AG04450 (cell line): ENCODE data around the gene TPP1. TPM values are rescaled to one million over a fixed set of nuclear protein-coding genes. Genes with fewer than 3 reads are reported as not detected.

ENCODE experiments used
- CTCF ChIA-PET: fragments of 300-600, 350-600 bp; formaldehyde crosslinking; extraction: SDS; loops from one replicate; lab custom pipeline; 2022; ENCODE audit warnings: antibody characterized with exemption, inconsistent platforms; lab: Charles Lee
- POLR2A ChIA-PET: fragments of 350-600 bp; formaldehyde crosslinking; extraction: SDS; loops from one replicate; lab custom pipeline; 2021; ENCODE audit warnings: antibody characterized with exemption, inconsistent platforms; lab: Yijun Ruan, JAX
- DNase-seq: peaks from one replicate; pipeline ENCODE4 v3.0.0-alpha.2; 2011; ENCODE audit warnings: low read depth, low spot score
- H3K27ac ChIP-seq: one replicate; pipeline ENCODE4 v1.5.1; 2012; ENCODE audit warnings: low read depth, low read length, control low read depth
- H3K27me3 ChIP-seq: one replicate; pipeline ENCODE4 v1.6.0; 2012; ENCODE audit warnings: low read length; ENCODE audit not compliant: control insufficient read depth, insufficient read depth
- H3K4me3 ChIP-seq: 2 replicates; pipeline ENCODE4 v1.5.1; 2011; ENCODE audit warnings: mild to moderate bottlenecking, low read depth, low read length, control low read depth
- H3K9me3 ChIP-seq: 2 replicates; pipeline ENCODE4 v1.5.1; 2012; ENCODE audit warnings: low read length; ENCODE audit not compliant: control insufficient read depth, insufficient read depth
- polyA plus RNA-seq: library from polyadenylated mRNA; depleted of rRNA; stranded (reverse); fragments of >200 nt; gene quantifications from 2 replicates; pipeline ENCODE4 v1.2.3, GENCODE V29; 2011
- TF ChIP-seq, protein P1 (sequence below): IDR thresholded peaks from 2 replicates; pipeline ENCODE4 v1.5.1; 2011; ENCODE audit warnings: low read depth, low read length, control low read depth, inconsistent platforms

Gene TPP1
- polyA plus RNA-seq, 1 experiment: 152 TPM

GRCh38 chr11:6626971-6627761 lies 7.9 kb upstream of the TPP1 start:
- CTCF ChIA-PET: no interaction called here

GRCh38 chr11:6625832-6626420 lies 6.7 kb upstream of the TPP1 start:
- Histone ChIP-seq H3K9me3 (peaks cover 4% of the 10 kb centered on the region; the same call in 1 of the 2 replicates), H3K27me3 (peaks cover 2% of the 10 kb centered on the region), H3K4me3 (no peak overlapping the region), H3K27ac (no peak overlapping the region)
- POLR2A ChIA-PET: no interaction called here
- TF ChIP-seq, protein P1, sequence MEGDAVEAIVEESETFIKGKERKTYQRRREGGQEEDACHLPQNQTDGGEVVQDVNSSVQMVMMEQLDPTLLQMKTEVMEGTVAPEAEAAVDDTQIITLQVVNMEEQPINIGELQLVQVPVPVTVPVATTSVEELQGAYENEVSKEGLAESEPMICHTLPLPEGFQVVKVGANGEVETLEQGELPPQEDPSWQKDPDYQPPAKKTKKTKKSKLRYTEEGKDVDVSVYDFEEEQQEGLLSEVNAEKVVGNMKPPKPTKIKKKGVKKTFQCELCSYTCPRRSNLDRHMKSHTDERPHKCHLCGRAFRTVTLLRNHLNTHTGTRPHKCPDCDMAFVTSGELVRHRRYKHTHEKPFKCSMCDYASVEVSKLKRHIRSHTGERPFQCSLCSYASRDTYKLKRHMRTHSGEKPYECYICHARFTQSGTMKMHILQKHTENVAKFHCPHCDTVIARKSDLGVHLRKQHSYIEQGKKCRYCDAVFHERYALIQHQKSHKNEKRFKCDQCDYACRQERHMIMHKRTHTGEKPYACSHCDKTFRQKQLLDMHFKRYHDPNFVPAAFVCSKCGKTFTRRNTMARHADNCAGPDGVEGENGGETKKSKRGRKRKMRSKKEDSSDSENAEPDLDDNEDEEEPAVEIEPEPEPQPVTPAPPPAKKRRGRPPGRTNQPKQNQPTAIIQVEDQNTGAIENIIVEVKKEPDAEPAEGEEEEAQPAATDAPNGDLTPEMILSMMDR: no peak
- no peak for DNase-seq
- CTCF ChIA-PET: interaction anchor here (0.9 kb wide), 1 partner anchor 57 kb away, joined by 3 read pairs; the partner anchor contains the start of gene MRPL17

More at GRCh38 chr11:6626971-6627761, 7.9 kb upstream of the TPP1 start:
- no peak for DNase-seq
- no peaks in the 10 kb centered on the region for H3K27me3 ChIP-seq
- H3K27ac ChIP-seq: no peak overlapping the region
- no peak overlapping the region for H3K4me3 ChIP-seq
- peaks cover 4% of the 10 kb centered on the region; the same call in 1 of the 2 replicates for H3K9me3 ChIP-seq
- POLR2A ChIA-PET: interaction anchor here (0.6 kb wide), 1 partner anchor 15 kb away, joined by 4 read pairs; the partner anchor contains the start of gene TAF10
- TF ChIP-seq, protein P1: no peak

DNA sequence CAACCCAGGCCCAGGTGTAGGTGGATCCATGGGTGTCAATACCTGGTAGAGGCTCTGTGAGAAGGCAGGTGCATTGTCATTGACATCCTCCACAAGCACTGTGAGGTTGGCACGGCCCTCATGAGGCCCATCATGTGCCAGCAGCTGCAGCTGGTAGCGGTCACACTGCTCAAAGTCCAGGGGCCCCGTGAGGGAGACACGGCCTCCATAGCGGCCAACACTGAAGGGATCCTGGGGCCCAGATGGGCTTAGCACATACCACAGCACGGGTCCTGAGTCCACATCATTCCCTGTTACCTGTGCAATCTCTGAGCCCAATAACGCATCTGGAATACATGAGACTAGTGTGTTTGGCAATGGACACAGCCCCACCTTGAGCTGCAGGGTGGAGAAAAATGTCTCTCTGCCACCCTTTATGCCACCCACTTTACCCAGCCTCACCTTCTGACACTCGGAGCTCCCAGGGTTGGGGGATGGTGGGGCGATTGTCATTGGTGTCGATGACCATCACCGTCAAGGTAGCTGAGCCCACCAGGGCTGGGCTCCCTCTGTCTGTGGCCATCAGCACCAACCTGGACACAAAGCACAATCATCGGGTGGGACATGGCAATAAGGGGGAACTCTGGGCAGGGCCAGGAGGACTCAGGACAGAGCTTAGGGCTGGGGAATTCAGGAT lies 6.1 kb upstream of the TPP1 start:
- H3K9me3 ChIP-seq: no peaks in the 10 kb centered on the region; the same call in 1 of the 2 replicates
- POLR2A ChIA-PET: no interaction called here
- CTCF ChIA-PET: interaction anchor here (0.9 kb wide), 1 partner anchor 58 kb away, joined by 3 read pairs; the partner anchor contains the start of gene MRPL17
- no peak overlapping the region for H3K27ac ChIP-seq
- H3K27me3 ChIP-seq: peaks cover 2% of the 10 kb centered on the region
- DNase-seq: no peak
- TF ChIP-seq, protein P1: no peak
- no peak overlapping the region for H3K4me3 ChIP-seq

DNA sequence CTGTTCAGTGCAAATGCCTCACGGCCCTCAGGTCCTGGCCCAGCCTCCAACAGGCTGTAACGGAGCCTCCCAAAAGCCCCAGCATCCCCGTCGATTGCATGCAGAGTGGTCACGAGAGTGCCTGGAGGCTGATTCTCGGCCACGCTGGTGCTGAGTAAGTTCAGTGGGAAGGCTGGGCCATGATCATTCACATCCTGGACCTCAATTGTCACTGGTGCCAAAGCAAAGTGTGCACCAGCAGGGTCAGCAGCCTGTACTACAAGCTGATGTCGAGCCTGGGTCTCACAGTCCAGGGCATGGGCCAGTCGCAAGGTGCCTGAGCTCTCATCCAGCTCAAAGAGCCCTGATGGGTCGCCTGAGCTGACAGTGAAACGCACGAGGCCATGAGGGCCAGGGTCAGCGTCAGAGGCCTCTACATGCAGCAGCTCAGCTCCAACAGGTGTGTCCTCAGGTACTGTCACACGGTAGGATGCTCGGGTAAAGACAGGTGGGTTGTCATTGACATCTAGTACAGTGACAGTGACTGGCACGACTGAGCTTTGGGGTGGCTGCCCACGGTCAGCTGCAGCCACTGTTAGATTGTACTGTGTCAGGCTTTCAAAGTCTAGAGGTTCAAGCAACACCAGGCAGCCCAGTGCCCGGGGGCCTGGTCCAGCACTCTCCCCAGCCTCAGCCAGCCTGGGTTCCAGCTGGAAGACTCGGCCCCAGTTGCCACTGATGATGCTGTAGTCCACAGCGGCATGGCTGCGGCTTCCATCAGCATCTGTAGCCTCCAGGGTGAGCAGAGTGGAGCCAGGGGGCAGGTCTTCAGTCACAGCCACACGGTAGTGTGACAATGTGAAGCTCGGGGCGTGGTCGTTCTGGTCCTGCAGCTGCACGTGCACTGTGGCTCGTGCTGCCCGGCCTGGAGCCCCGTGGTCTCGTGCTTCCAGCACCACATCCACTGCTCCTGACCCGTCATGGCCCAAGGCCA lies 4.5 kb upstream of the TPP1 start:
- Histone ChIP-seq H3K27ac (no peak overlapping the region), H3K27me3 (peaks cover 2% of the 10 kb centered on the region), H3K9me3 (no peaks in the 10 kb centered on the region; the same call in 1 of the 2 replicates), H3K4me3 (no peak overlapping the region)
- CTCF ChIA-PET: no interaction called here
- no peak for DNase-seq
- POLR2A ChIA-PET: no interaction called here
- TF ChIP-seq, protein P1: no peak
